Trophoblast cell (in vitro differentiated cells and primary cell): Measurements from ENCODE around the gene HEXD.
"Not testable (repeated sequence)": the region's sequence is repeated elsewhere in the genome, so short reads cannot be mapped to it uniquely, and the experiment has no call there.

Experiments used
- DNase-seq, 2 donors: peaks; one replicate each; pipeline ENCODE4 v3.0.0-alpha.2; 2016
- H2AFZ ChIP-seq: 2 replicates; pipeline ENCODE4 v1.6.1; 2013; ENCODE audit warnings: low read length, moderate library complexity, mild to moderate bottlenecking; ENCODE audit not compliant: insufficient read depth, poor library complexity
- H2AK5ac ChIP-seq: 2 replicates; pipeline ENCODE4 v1.6.1; 2013; ENCODE audit warnings: mild to moderate bottlenecking, low read length
- H2BK120ac ChIP-seq: 2 replicates; pipeline ENCODE4 v1.6.1; 2013; ENCODE audit warnings: low read length, mild to moderate bottlenecking, moderate library complexity; ENCODE audit not compliant: insufficient read depth, poor library complexity
- H2BK12ac ChIP-seq: 2 replicates; pipeline ENCODE4 v1.6.1; 2013; ENCODE audit warnings: mild to moderate bottlenecking, low read length, moderate library complexity
- H2BK5ac ChIP-seq: 2 replicates; pipeline ENCODE4 v1.6.1; 2013; ENCODE audit warnings: low read length, low read depth, moderate library complexity, mild to moderate bottlenecking; ENCODE audit not compliant: poor library complexity
- H3K14ac ChIP-seq: 2 replicates; pipeline ENCODE4 v1.6.1; 2013; ENCODE audit warnings: mild to moderate bottlenecking, low read length
- H3K18ac ChIP-seq: 2 replicates; pipeline ENCODE4 v1.6.1; 2013; ENCODE audit warnings: mild to moderate bottlenecking, low read length
- H3K23ac ChIP-seq: 2 replicates; pipeline ENCODE4 v1.6.1; 2013; ENCODE audit warnings: low read length
- H3K27ac ChIP-seq: 2 replicates; pipeline ENCODE4 v1.5.1; 2013; ENCODE audit warnings: low read depth, mild to moderate bottlenecking, inconsistent platforms, low read length, moderate library complexity
- H3K27me3 ChIP-seq: 2 replicates; pipeline ENCODE4 v1.6.1; 2013; ENCODE audit warnings: inconsistent platforms, mild to moderate bottlenecking, low read length, moderate library complexity; ENCODE audit not compliant: insufficient read depth
- H3K36me3 ChIP-seq, 2 experiments: 1 replicate in 1 of 2; 2 replicates in 1 of 2; pipeline ENCODE4 v1.6.1; 2013; ENCODE audit warnings: low read length in 2 of 2, mild to moderate bottlenecking in 2 of 2, moderate library complexity in 1 of 2; ENCODE audit not compliant: insufficient read depth in 2 of 2, control insufficient read depth in 1 of 2
- H3K4ac ChIP-seq: 2 replicates; pipeline ENCODE4 v1.6.1; 2013; ENCODE audit warnings: low read depth, mild to moderate bottlenecking, low read length, moderate library complexity
- H3K4me1 ChIP-seq, 2 experiments: 1 replicate in 1 of 2; 2 replicates in 1 of 2; pipeline ENCODE4 v1.6.1; 2013; ENCODE audit warnings: low read length in 2 of 2, mild to moderate bottlenecking in 2 of 2, moderate library complexity in 1 of 2; ENCODE audit not compliant: insufficient read depth in 2 of 2, control insufficient read depth in 1 of 2
- H3K4me2 ChIP-seq: 2 replicates; pipeline ENCODE4 v1.6.1; 2013; ENCODE audit warnings: inconsistent platforms, mild to moderate bottlenecking, low read length, moderate library complexity
- H3K4me3 ChIP-seq: 2 replicates; pipeline ENCODE4 v1.5.1; 2013; ENCODE audit warnings: mild to moderate bottlenecking, low read depth, low read length, inconsistent platforms
- H3K79me1 ChIP-seq: one replicate; pipeline ENCODE4 v1.6.1; 2013; ENCODE audit warnings: low read length
- H3K79me2 ChIP-seq: 2 replicates; pipeline ENCODE4 v1.6.1; 2013; ENCODE audit warnings: low read length, mild to moderate bottlenecking; ENCODE audit not compliant: control insufficient read depth, insufficient read depth, poor library complexity
- H3K9ac ChIP-seq: 2 replicates; pipeline ENCODE4 v1.6.1; 2013; ENCODE audit warnings: mild to moderate bottlenecking, low read length
- H3K9me3 ChIP-seq: 2 replicates; pipeline ENCODE4 v1.6.1; 2013; ENCODE audit warnings: low read depth, mild to moderate bottlenecking, control low read depth, inconsistent platforms, low read length; ENCODE audit not compliant: insufficient read depth
- H4K12ac ChIP-seq: 2 replicates; pipeline ENCODE4 v1.6.1; 2013; ENCODE audit warnings: low read depth, mild to moderate bottlenecking, low read length, moderate library complexity
- H4K8ac ChIP-seq: 2 replicates; pipeline ENCODE4 v1.6.1; 2013; ENCODE audit warnings: low read depth, mild to moderate bottlenecking, low read length, moderate library complexity
- H4K91ac ChIP-seq: one replicate; pipeline ENCODE4 v1.6.1; 2013; ENCODE audit warnings: low read depth, mild to moderate bottlenecking, low read length, moderate library complexity
- WGBS: extraction: QIAGEN DNeasy Blood & Tissue Kit; methylation state at CpG from one replicate; pipeline ENCODE4 v1.1.7; 2013; ENCODE audit warnings: missing lambda C conversion rate; ENCODE audit not compliant: insufficient read length, insufficient coverage; ENCODE audit errors: extremely low coverage; 5-methylcytosine and 5-hydroxymethylcytosine counted together

Gene HEXD

DNA sequence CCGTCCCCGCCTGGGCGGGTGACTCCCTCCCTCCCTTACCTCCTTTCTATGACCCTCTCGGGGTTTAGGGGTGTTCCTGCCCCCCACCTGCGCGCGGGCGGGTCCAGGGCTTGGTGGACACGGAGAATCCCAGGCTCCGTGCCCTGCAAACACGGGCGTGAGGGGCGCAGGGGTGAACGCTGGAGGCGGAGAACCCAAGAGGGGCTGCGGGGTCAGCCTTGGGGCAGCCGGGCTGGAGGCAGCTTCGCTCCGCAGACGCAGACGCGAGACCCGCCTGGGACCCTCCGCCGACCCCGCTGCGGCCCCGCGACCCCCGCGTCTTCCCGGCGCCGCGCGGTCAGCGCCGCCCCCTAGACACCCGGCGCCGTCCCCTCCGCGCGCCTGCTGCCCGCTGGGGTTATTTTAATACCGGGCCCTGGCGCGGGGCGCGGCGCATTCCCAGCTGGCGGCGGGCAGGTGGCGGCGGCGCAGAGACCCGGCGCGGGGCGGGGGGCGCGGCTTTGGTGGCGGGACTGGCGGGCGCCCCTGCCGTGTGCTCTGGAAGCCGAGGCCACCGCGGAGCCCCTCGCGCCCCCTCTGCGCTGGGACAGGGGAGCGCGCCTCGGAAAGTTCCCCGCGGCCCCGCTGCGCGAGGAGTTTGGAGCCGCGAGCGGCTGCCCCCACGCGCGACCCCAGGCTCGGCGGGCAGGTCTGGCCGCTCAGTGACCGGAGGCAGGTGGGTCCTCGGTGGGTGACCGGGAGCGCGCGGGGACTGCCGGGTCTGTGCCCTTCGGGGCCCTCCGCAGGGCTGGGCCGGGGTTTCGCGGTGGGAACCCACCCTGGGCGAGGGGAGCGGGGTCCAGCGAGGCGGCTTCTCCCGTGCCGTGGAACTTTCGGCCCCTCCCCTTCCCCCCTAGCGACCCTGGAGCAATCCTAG lies 46.6 kb upstream of the HEXD start, which contains the start of gene UTS2R:
Gene UTS2R, plus strand, starts transcription at position 433 of the 916 bp plus-strand sequence. CDS start 2,560 bp downstream, outside the sequence.
- no peak within 1 kb of the TSS for H3K14ac ChIP-seq

DNA sequence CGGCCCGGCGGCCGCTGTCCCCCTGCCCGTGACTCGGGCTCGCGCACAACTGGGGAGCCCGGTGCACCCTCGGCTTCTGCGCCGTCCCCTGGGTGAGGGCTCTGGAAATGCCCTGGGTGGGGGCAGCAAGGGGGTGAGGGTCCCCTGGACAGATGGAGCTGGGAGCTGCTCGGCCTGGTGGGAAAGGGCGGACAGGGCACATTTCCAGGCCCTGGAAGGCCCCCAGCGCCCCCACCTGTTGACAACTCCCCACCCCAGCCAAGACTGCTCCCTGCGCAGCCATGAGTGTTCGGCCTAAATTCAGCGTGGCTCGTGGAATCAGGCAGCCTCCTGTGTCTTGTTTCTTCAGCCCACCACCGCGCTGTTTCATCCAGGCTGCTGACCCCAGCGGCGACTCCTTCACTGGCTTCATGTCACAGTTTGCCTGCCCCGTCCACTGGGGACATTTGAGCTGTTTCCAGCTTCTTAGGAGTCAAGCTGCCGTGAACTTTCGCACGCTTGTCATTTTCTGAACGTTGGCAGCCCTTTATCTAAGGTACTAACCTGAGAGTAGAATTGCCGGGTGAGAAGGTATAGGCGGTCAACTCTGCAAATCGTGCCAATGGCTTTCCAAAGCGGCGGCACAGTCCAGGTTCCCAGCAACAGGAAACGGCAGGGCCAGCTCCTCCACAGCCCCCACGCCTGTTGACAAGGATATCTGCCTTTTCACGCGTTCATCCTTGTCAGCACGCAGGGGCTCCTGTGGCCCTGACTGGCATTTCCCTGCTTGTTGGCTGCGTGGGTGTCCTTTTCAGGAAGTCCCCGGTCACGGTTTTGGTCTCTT lies 45.7 kb upstream of the HEXD start:
- Histone ChIP-seq H3K4me2 (no peak overlapping the region), H3K4ac (no peak overlapping the region), H4K12ac (no peak overlapping the region), H3K79me1 (no peaks in the 10 kb centered on the region), H3K14ac (no peak overlapping the region), H3K27ac (no peak overlapping the region), H3K9ac (no peak overlapping the region), H3K79me2 (no peaks in the 10 kb centered on the region), H2BK5ac (no peak overlapping the region), H3K27me3 (peaks cover 25% of the 10 kb centered on the region), H3K18ac (no peak overlapping the region), H4K8ac (no peak overlapping the region), H2AFZ (no peak overlapping the region), H3K4me3 (peak overlapping the region; percentile 9), H3K36me3 (no peaks in the 10 kb centered on the region), H2BK120ac (no peak overlapping the region), H4K91ac (no peak overlapping the region), H3K4me1 (peaks cover 2 to 3% of the 10 kb centered on the region in 2 experiments), H3K23ac (no peak overlapping the region), H2BK12ac (no peak overlapping the region), H2AK5ac (no peak overlapping the region), H3K9me3 (peaks cover 28% of the 10 kb centered on the region)
- peak in 1 of 2 donors; percentile 27 for DNase-seq
- no CpG with 5 or more reads among the region's 41 CpGs for WGBS

More for the DNA sequence above, 46.6 kb upstream of the HEXD start, which contains the start of gene UTS2R:
- H3K9me3 ChIP-seq, result peaks cover 28% of the 10 kb centered on the region
- no peak within 1 kb of the TSS for H2BK5ac ChIP-seq
- H2AFZ ChIP-seq, result peak within 1 kb of the TSS; percentile 2
- H3K9ac ChIP-seq, result no peak within 1 kb of the TSS
- H3K27ac ChIP-seq, result no peak within 1 kb of the TSS
- peaks cover 2 to 3% of the 10 kb centered on the region in 2 experiments for H3K4me1 ChIP-seq
- H4K8ac ChIP-seq, result no peak within 1 kb of the TSS
- no peak within 1 kb of the TSS for H3K23ac ChIP-seq
- no peak within 1 kb of the TSS for H2AK5ac ChIP-seq
- no CpG with 5 or more reads among the region's 109 CpGs for WGBS
- no peak for DNase-seq
- no peak within 1 kb of the TSS for H2BK120ac ChIP-seq
- no peak within 1 kb of the TSS for H4K12ac ChIP-seq
- peak within 1 kb of the TSS; percentile 9 for H3K4me3 ChIP-seq
- peak within 1 kb of the TSS; percentile 48 for H3K4me2 ChIP-seq
- H2BK12ac ChIP-seq, result no peak within 1 kb of the TSS
- H3K27me3 ChIP-seq, result peaks cover 25% of the 10 kb centered on the region
- H3K79me1 ChIP-seq, result no peaks in the 10 kb centered on the region
- no peak within 1 kb of the TSS for H4K91ac ChIP-seq
- H3K18ac ChIP-seq, result no peak within 1 kb of the TSS
- no peaks in the 10 kb centered on the region for H3K36me3 ChIP-seq
- H3K4ac ChIP-seq, result no peak within 1 kb of the TSS
- no peaks in the 10 kb centered on the region for H3K79me2 ChIP-seq

DNA sequence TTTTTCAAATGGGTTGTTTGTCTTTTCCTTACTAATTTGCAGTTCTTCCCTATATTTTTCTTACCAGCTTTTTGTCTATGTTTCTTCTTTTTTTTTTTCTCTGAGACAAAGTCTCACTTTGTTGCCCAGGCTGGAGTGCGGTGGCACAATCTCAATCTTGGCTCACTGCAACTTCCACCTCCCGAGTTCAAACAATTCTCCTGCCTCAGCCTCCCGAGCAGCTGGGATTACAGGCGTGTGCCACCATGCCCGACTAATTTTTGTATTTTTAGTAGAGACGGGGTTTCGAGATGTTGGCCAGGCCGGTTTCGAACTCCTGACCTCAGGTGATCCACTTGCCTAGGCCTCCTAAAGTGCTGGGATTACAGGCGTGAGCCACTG lies 45.1 kb upstream of the HEXD start:
- H3K79me1 ChIP-seq, H3K18ac ChIP-seq, H2BK12ac ChIP-seq, H2AFZ ChIP-seq, H3K4ac ChIP-seq, H2BK5ac ChIP-seq, H3K23ac ChIP-seq, H3K36me3 ChIP-seq, H4K8ac ChIP-seq, H3K79me2 ChIP-seq, DNase-seq, H3K27ac ChIP-seq, H4K12ac ChIP-seq, H2BK120ac ChIP-seq, H3K4me2 ChIP-seq, H3K4me3 ChIP-seq, H3K9ac ChIP-seq, H4K91ac ChIP-seq, H2AK5ac ChIP-seq, H3K14ac ChIP-seq, H3K4me1 ChIP-seq: not testable (repeated sequence)
- Histone ChIP-seq H3K27me3 (peaks cover 25% of the 10 kb centered on the region), H3K9me3 (peaks cover 28% of the 10 kb centered on the region)
- WGBS, result no CpG with 5 or more reads among the region's 10 CpGs

DNA sequence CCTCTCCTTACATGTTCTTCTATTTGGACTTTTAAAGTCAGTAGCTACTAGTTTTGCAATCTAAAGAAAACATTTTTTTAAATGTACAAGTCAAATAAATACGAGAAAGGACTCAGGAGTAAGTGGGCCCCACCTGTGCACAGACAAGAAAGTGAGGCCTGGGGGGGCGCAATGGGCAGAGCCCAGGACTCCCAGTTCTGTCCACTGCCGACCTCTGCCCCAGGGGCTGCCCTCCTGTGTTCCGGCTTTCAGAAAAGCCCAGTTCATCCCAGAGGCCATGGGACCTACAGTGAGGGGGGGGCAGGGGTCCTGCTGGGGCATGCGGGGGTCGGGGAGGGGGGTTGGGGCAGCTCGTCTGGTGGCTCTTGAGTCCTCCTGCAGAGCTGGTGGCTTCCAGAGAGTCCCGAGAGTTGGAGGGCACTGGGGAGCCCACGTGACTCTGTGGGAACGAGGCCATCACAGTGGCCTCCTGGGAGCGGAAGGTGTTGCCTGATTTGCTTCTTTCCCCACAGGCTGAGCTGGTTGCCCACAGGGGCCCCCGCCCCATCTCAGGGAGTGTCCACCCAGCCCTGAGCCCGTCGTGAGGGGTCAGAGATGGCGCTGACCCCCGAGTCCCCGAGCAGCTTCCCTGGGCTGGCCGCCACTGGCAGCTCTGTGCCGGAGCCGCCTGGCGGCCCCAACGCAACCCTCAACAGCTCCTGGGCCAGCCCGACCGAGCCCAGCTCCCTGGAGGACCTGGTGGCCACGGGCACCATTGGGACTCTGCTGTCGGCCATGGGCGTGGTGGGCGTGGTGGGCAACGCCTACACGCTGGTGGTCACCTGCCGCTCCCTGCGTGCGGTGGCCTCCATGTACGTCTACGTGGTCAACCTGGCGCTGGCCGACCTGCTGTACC lies 44.2 kb upstream of the HEXD start:
- Histone ChIP-seq H3K4ac (no peak overlapping the region), H3K79me2 (no peaks in the 10 kb centered on the region), H4K8ac (no peak overlapping the region), H3K4me1 (peaks cover 0 to 3% of the 10 kb centered on the region in 2 experiments), H3K14ac (no peak overlapping the region), H3K27me3 (peaks cover 25% of the 10 kb centered on the region), H3K27ac (no peak overlapping the region), H3K9ac (no peak overlapping the region), H2AK5ac (no peak overlapping the region), H3K79me1 (no peaks in the 10 kb centered on the region), H3K4me3 (no peak overlapping the region), H2BK120ac (no peak overlapping the region), H4K12ac (no peak overlapping the region), H2AFZ (no peak overlapping the region), H4K91ac (no peak overlapping the region), H3K9me3 (peaks cover 28% of the 10 kb centered on the region), H3K4me2 (no peak overlapping the region), H2BK12ac (no peak overlapping the region), H2BK5ac (no peak overlapping the region), H3K18ac (no peak overlapping the region), H3K23ac (no peak overlapping the region), H3K36me3 (no peaks in the 10 kb centered on the region)
- WGBS, result no CpG with 5 or more reads among the region's 37 CpGs
- DNase-seq, result no peak
